GM12892 (cell line): ENCODE data around the gene MAFG.

Experiments
- DNase-seq: peaks from one replicate; pipeline ENCODE4 v3.0.0; 2011; ENCODE audit not compliant: insufficient read length
- FAIRE-seq: peaks from 2 replicates; lab custom pipeline; 2011; peaks lifted over from hg19 to GRCh38; lab: Jason Lieb, UNC
- POLR2A ChIP-seq: IDR thresholded peaks from 2 replicates; pipeline ENCODE4 v1.6.1; 2011; ENCODE audit warnings: low read depth, low read length, control low read depth
- POLR2AphosphoS5 ChIP-seq: IDR thresholded peaks from 2 replicates; pipeline ENCODE4 v1.6.1; 2011; ENCODE audit warnings: low read depth, low read length, control low read depth
- TAF1 ChIP-seq: IDR thresholded peaks from 2 replicates; pipeline ENCODE4 v1.6.1; 2011; ENCODE audit warnings: low read depth, mild to moderate bottlenecking, control low read depth, low read length, borderline replicate concordance

MAFG gene

GRCh38 chr17:81888105-81888987, 39.2 kb downstream of the MAFG start:
- FAIRE-seq, result no peak
- DNase-seq, result no peak
- TF ChIP-seq POLR2A, result no peak

GRCh38 chr17:81885869-81886548, 41.5 kb downstream of the MAFG start:
- TF ChIP-seq POLR2A (no peak; the same call in none of the 2 replicates), TAF1 (no peak), POLR2AphosphoS5 (no peak; the same call in 1 of the 2 replicates)
- DNase-seq, result no peak
- no peak for FAIRE-seq

GRCh38 chr17:81885454-81885853, 42.1 kb downstream of the MAFG start:
- FAIRE-seq (no peak), DNase-seq (no peak)
- TF ChIP-seq POLR2A (peak; percentile 47), TAF1 (no peak), POLR2AphosphoS5 (0 out of 2 replicates have a peak, but pooled peaks have one; percentile 1)

- no peak for FAIRE-seq
- TF ChIP-seq POLR2AphosphoS5 (peak; percentile 26; the same call in 1 of the 2 replicates), TAF1 (no peak)
- no peak for DNase-seq
These were observed 42.6 kb downstream of the MAFG start for GRCh38 chr17:81884968-81885367.

GRCh38 chr17:81884520-81884919, 43.0 kb downstream of the MAFG start:
- DNase-seq (no peak), FAIRE-seq (no peak)
- no peak for TF ChIP-seq TAF1
- no peak for TF ChIP-seq POLR2A
- TF ChIP-seq POLR2AphosphoS5, result no peak

- FAIRE-seq (no peak), DNase-seq (no peak)
- TF ChIP-seq POLR2AphosphoS5 (no peak), POLR2A (no peak), TAF1 (no peak)
These were observed 48.4 kb downstream of the MAFG start for GRCh38 chr17:81879121-81879520.

GRCh38 chr17:81878294-81878693, 49.2 kb downstream of the MAFG start:
- DNase-seq, result no peak
- FAIRE-seq, result no peak
- TF ChIP-seq TAF1 (no peak), POLR2A (no peak), POLR2AphosphoS5 (no peak)

GRCh38 chr17:81877569-81877968, 50.0 kb downstream of the MAFG start:
- TF ChIP-seq POLR2AphosphoS5 (peak; percentile 64), TAF1 (no peak), POLR2A (no peak)
- FAIRE-seq (no peak), DNase-seq (no peak)

GRCh38 chr17:81871387-81872230, 55.9 kb downstream of the MAFG start:
- FAIRE-seq, result peak; percentile 96
- TF ChIP-seq TAF1, result peak; percentile 48; the same call in 1 of the 2 replicates
- TF ChIP-seq POLR2A, result peak; percentile 73
- peak; percentile 69 for TF ChIP-seq POLR2AphosphoS5
- DNase-seq, result peak; percentile 99

- TF ChIP-seq POLR2A (no peak), POLR2AphosphoS5 (no peak), TAF1 (no peak; the same call in 1 of the 2 replicates)
- no peak for DNase-seq
- FAIRE-seq, result no peak
These were observed 56.6 kb downstream of the MAFG start, which contains the start of gene ARHGDIA for GRCh38 chr17:81870981-81871386. ARHGDIA (minus strand) TSS chr17:81871337; CDS start chr17:81869930, 1,407 bp downstream.
